A549 (cell line): ENCODE measurements around the gene USP25. TPM values are rescaled to one million over a fixed set of nuclear protein-coding genes. Genes with fewer than 3 reads are reported as not detected.

Source experiments
- ATAC-seq, 2 experiments: fragments of 200-7000 bp in 1 of 2; fragments of >200 bp in 1 of 2; cut with Nextera tagmentation in 1 of 2; cut with Tn5 transposase in 1 of 2; 3 replicates each; pipeline versions ENCODE4 v1.8.0 to v1.9.1; 2018 to 2020; ENCODE audit warnings: mild to moderate bottlenecking in 1 of 2, moderate library complexity in 1 of 2
- CTCF ChIA-PET: fragments of 300-600 bp; sonication (Branson Sonifier 250); formaldehyde crosslinking; extraction: SDS; loops from one replicate; lab custom pipeline; 2021; ENCODE audit warnings: antibody characterized with exemption, inconsistent platforms; lab: Yijun Ruan, JAX
- POLR2A ChIA-PET: fragments of 350-600 bp; formaldehyde crosslinking; extraction: SDS; loops from one replicate; lab custom pipeline; 2021; ENCODE audit warnings: antibody characterized with exemption, inconsistent platforms; lab: Yijun Ruan, JAX
- DNase-seq, 2 experiments: peaks; one replicate each; pipeline versions ENCODE4 v3.0.0 to v3.0.0-alpha.2; 2011 to 2016; ENCODE audit warnings: low read depth in 1 of 2, low spot score in 1 of 2
- FAIRE-seq: peaks from 2 replicates; lab custom pipeline; 2011; peaks lifted over from hg19 to GRCh38; lab: Jason Lieb, UNC
- H3K27ac ChIP-seq, 2 experiments: fragments of >200 bp; sonication (Bioruptor Twin); formaldehyde crosslinking; 3 replicates each; pipeline ENCODE4 v1.5.1; 2016 to 2017
- H3K4me1 ChIP-seq: fragments of >200 bp; sonication (Bioruptor Twin); formaldehyde crosslinking; 3 replicates; pipeline ENCODE4 v1.6.1; 2016
- H3K4me2 ChIP-seq: fragments of >200 bp; sonication (Bioruptor Twin); formaldehyde crosslinking; 3 replicates; pipeline ENCODE4 v1.6.1; 2016
- H3K4me3 ChIP-seq: fragments of >200 bp; sonication (Bioruptor Twin); formaldehyde crosslinking; 3 replicates; pipeline ENCODE4 v1.5.1; 2016
- H3K9me3 ChIP-seq: fragments of >200 bp; sonication (Bioruptor Twin); formaldehyde crosslinking; 3 replicates; pipeline ENCODE4 v1.6.1; 2016
- BHLHE40 ChIP-seq: IDR thresholded peaks from 2 replicates; pipeline ENCODE4 v1.6.1; 2012; ENCODE audit warnings: low read depth, low read length, inconsistent platforms
- CBX2 ChIP-seq: fragments of 200-600 bp; sonication (generic); IDR thresholded peaks from 2 replicates; pipeline ENCODE4 v1.6.1; 2016; ENCODE audit warnings: low read depth, mild to moderate bottlenecking, borderline replicate concordance
- CBX8 ChIP-seq: fragments of 200-600 bp; sonication (generic); IDR thresholded peaks from 2 replicates; pipeline ENCODE4 v1.6.1; 2016
- CEBPB ChIP-seq, 2 experiments: fragments of >200 bp in 1 of 2; sonication (Bioruptor Twin) in 1 of 2; formaldehyde crosslinking in 1 of 2; IDR thresholded peaks; 2 replicates each; pipeline ENCODE4 v1.6.1; 2012 to 2016
- CHD2 ChIP-seq: fragments of 150-350 bp; IDR thresholded peaks from 2 replicates; pipeline ENCODE4 v1.6.1; 2014; ENCODE audit warnings: low read length; ENCODE audit not compliant: partially characterized antibody
- EHF ChIP-seq: fragments of 250-450 bp; sonication (Bioruptor Pico); IDR thresholded peaks from 2 replicates; pipeline ENCODE4 v1.5.0; 2020; ENCODE audit warnings: mild to moderate bottlenecking
- ESRRA ChIP-seq: fragments of 150-350 bp; IDR thresholded peaks from 2 replicates; pipeline ENCODE4 v1.6.1; 2014; ENCODE audit warnings: mild to moderate bottlenecking, low read length, borderline replicate concordance
- HDAC2 ChIP-seq: fragments of 200-600 bp; sonication (generic); IDR thresholded peaks from 2 replicates; pipeline ENCODE4 v1.6.1; 2016
- HEYL ChIP-seq: fragments of 250-450 bp; sonication (Bioruptor Pico); IDR thresholded peaks from 2 replicates; pipeline ENCODE4 v1.8.0; 2021; ENCODE audit warnings: mild to moderate bottlenecking, moderate library complexity
- HOXA7 ChIP-seq: fragments of 250-450 bp; sonication (Bioruptor Pico); IDR thresholded peaks from 2 replicates; pipeline ENCODE4 v1.5.0; 2020; ENCODE audit warnings: mild to moderate bottlenecking, moderate library complexity
- HOXB13 ChIP-seq: fragments of 250-450 bp; sonication (Bioruptor Pico); IDR thresholded peaks from 2 replicates; pipeline ENCODE4 v1.5.0; 2020; ENCODE audit warnings: low read depth, mild to moderate bottlenecking, moderate library complexity
- HOXB5 ChIP-seq: fragments of 250-450 bp; sonication (Bioruptor Pico); IDR thresholded peaks from 2 replicates; pipeline ENCODE4 v1.5.0; 2020; ENCODE audit warnings: mild to moderate bottlenecking, moderate library complexity
- JUN ChIP-seq, 2 experiments: fragments of >200 bp; sonication (Bioruptor Twin); formaldehyde crosslinking; IDR thresholded peaks; 2 replicates in 1 of 2; 3 replicates in 1 of 2; pipeline ENCODE4 v1.6.1; 2016 to 2017
- KDM5A ChIP-seq: fragments of 200-600 bp; sonication (generic); IDR thresholded peaks from 2 replicates; pipeline ENCODE4 v1.6.1; 2016; ENCODE audit warnings: antibody characterized with exemption, mild to moderate bottlenecking
- MYC ChIP-seq: IDR thresholded peaks from 2 replicates; pipeline ENCODE4 v1.6.1; 2012; ENCODE audit warnings: mild to moderate bottlenecking, inconsistent platforms, low read length, improper control_type of control experiment, borderline replicate concordance
- NFE2L2 ChIP-seq: fragments of 150-350 bp; conservative IDR thresholded peaks from 2 replicates; pipeline ENCODE4 v1.6.1; 2014; ENCODE audit warnings: low read length
- NPAS2 ChIP-seq: fragments of 250-450 bp; sonication (Bioruptor Pico); IDR thresholded peaks from 2 replicates; pipeline ENCODE4 v1.8.0; 2022; ENCODE audit warnings: mild to moderate bottlenecking, moderate library complexity, borderline replicate concordance
- NR3C1 ChIP-seq: fragments of >200 bp; sonication (Bioruptor Twin); formaldehyde crosslinking; IDR thresholded peaks from 3 replicates; pipeline ENCODE4 v1.6.1; 2017
- POLR2A ChIP-seq: IDR thresholded peaks from 2 replicates; pipeline ENCODE4 v1.6.1; 2012; ENCODE audit warnings: mild to moderate bottlenecking, low read length
- RAD21 ChIP-seq, 2 experiments: fragments of >200 bp in 1 of 2; sonication (Bioruptor Twin) in 1 of 2; formaldehyde crosslinking in 1 of 2; IDR thresholded peaks in 1 of 2; conservative IDR thresholded peaks in 1 of 2; 2 replicates in 1 of 2; 3 replicates in 1 of 2; pipeline ENCODE4 v1.6.1; 2012 to 2018; ENCODE audit warnings: inconsistent platforms in 1 of 2
- RFX5 ChIP-seq: fragments of 450-650 bp; IDR thresholded peaks from 2 replicates; pipeline ENCODE4 v1.7.1; 2014; ENCODE audit warnings: antibody characterized with exemption, mild to moderate bottlenecking, moderate library complexity
- SMC3 ChIP-seq: fragments of >200 bp; sonication (Bioruptor Twin); formaldehyde crosslinking; IDR thresholded peaks from 3 replicates; pipeline ENCODE4 v1.6.1; 2018; ENCODE audit warnings: inconsistent platforms
- ZNF302 ChIP-seq: fragments of 250-450 bp; sonication (Bioruptor Pico); IDR thresholded peaks from 2 replicates; pipeline ENCODE4 v1.9.0; 2021; ENCODE audit warnings: inconsistent platforms, mild to moderate bottlenecking, moderate library complexity
- ZSCAN20 ChIP-seq: fragments of 250-450 bp; sonication (Bioruptor Pico); IDR thresholded peaks from 2 replicates; pipeline ENCODE4 v1.8.0; 2022; ENCODE audit warnings: mild to moderate bottlenecking, moderate library complexity
- WGBS: methylation state at CpG from one replicate; pipeline ENCODE4 v1.1.6; 2017; ENCODE audit errors: missing lambda C conversion rate; 5-methylcytosine and 5-hydroxymethylcytosine counted together
- polyA plus RNA-seq, 4 experiments: library from polyadenylated mRNA; depleted of rRNA in 3 of 4; stranded (reverse); fragments of >200 nt; fragmentation: RNase III in 1 of 4; extraction: RNeasy Plus Mini Kit Qiagen cat#74134 plus additional on column Dnase treatment in 1 of 4; gene quantifications; 2 replicates in 3 of 4; 3 replicates in 1 of 4; pipeline ENCODE4 v1.2.3, GENCODE V29; 2011 to 2017
- TF ChIP-seq, protein P1 (sequence below): IDR thresholded peaks from 2 replicates; pipeline ENCODE4 v1.6.1; 2012; ENCODE audit warnings: low read depth, borderline replicate concordance
- TF ChIP-seq, protein P2 (sequence below): fragments of 250-450 bp; sonication (Bioruptor Pico); IDR thresholded peaks from 2 replicates; pipeline ENCODE4 v1.5.0; 2020; ENCODE audit warnings: low read depth, mild to moderate bottlenecking, moderate library complexity
- TF ChIP-seq, protein P3 (sequence below): fragments of 450-650 bp; IDR thresholded peaks from 2 replicates; pipeline ENCODE4 v1.6.1; 2014; ENCODE audit warnings: antibody characterized with exemption
- TF ChIP-seq, protein P4 (sequence below): fragments of 250-450 bp; sonication (Bioruptor Pico); IDR thresholded peaks from 2 replicates; pipeline ENCODE4 v1.5.0; 2021; ENCODE audit warnings: mild to moderate bottlenecking, moderate library complexity, borderline replicate concordance
- TF ChIP-seq, protein P5 (sequence below): fragments of 200-600 bp; sonication (generic); IDR thresholded peaks from 2 replicates; pipeline ENCODE4 v1.6.1; 2016; ENCODE audit warnings: antibody characterized with exemption, mild to moderate bottlenecking, moderate library complexity

Gene USP25
- polyA plus RNA-seq, 2 of the 4 experiments (the other 2 are of a cell fraction) = 15.3 to 33.5 TPM

DNA sequence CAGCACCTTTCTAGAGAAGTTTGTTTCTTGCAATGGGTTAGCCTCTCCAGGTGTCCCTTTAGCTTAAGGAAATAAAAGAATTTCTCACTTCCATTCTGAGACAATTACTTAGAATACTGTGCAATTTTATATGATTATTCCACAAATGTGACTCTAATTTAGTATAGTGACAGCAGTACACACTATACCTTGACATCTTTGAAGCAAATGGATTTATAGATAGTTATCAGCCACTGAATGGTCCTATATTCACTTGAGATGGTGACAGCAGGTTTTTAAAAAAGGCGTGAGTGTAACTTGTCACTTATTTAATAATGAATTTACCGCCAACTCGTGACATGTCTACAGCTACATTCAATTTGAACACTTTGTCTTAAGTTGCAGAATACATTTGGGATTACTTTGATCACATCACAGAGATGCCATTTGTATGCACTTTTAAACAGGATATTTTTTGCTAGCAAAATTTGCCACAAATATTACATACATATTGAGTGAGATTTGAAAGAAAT is 71.6 kb downstream of the USP25 start:
- WGBS = 99% methylated on average over 3 of the region's 3 CpGs
- Histone ChIP-seq H3K4me2 (no peak overlapping the region), H3K27ac (no peak overlapping the region), H3K4me3 (no peak overlapping the region), H3K4me1 (peaks cover 17% of the 10 kb centered on the region), H3K9me3 (no peaks in the 10 kb centered on the region)
- ChIA-PET POLR2A (no interaction called here), CTCF (no interaction called here)
- TF ChIP-seq HOXB13 (CRISPR knock-in tag) (no peak), CHD2 (no peak), ZSCAN20 (no peak), SMC3 (no peak), HDAC2 (no peak), BHLHE40 (no peak), CEBPB (IDR thresholded peaks at IDR 0.05) (no peak), EHF (no peak), HOXB5 (no peak), HEYL (CRISPR knock-in tag) (no peak), NFE2L2 (no peak), NR3C1 (no peak), CBX8 (no peak), ESRRA (no peak), KDM5A (no peak), ZNF302 (CRISPR knock-in tag) (no peak)
- TF ChIP-seq, protein P1, sequence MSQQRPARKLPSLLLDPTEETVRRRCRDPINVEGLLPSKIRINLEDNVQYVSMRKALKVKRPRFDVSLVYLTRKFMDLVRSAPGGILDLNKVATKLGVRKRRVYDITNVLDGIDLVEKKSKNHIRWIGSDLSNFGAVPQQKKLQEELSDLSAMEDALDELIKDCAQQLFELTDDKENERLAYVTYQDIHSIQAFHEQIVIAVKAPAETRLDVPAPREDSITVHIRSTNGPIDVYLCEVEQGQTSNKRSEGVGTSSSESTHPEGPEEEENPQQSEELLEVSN = no peak
- TF ChIP-seq, protein P2, sequence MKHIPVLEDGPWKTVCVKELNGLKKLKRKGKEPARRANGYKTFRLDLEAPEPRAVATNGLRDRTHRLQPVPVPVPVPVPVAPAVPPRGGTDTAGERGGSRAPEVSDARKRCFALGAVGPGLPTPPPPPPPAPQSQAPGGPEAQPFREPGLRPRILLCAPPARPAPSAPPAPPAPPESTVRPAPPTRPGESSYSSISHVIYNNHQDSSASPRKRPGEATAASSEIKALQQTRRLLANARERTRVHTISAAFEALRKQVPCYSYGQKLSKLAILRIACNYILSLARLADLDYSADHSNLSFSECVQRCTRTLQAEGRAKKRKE (CRISPR knock-in tag) = no peak
- TF ChIP-seq, protein P3, sequence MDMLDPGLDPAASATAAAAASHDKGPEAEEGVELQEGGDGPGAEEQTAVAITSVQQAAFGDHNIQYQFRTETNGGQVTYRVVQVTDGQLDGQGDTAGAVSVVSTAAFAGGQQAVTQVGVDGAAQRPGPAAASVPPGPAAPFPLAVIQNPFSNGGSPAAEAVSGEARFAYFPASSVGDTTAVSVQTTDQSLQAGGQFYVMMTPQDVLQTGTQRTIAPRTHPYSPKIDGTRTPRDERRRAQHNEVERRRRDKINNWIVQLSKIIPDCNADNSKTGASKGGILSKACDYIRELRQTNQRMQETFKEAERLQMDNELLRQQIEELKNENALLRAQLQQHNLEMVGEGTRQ = no peak
- ATAC-seq (no peak), FAIRE-seq (no peak), DNase-seq (no peak)

DNA sequence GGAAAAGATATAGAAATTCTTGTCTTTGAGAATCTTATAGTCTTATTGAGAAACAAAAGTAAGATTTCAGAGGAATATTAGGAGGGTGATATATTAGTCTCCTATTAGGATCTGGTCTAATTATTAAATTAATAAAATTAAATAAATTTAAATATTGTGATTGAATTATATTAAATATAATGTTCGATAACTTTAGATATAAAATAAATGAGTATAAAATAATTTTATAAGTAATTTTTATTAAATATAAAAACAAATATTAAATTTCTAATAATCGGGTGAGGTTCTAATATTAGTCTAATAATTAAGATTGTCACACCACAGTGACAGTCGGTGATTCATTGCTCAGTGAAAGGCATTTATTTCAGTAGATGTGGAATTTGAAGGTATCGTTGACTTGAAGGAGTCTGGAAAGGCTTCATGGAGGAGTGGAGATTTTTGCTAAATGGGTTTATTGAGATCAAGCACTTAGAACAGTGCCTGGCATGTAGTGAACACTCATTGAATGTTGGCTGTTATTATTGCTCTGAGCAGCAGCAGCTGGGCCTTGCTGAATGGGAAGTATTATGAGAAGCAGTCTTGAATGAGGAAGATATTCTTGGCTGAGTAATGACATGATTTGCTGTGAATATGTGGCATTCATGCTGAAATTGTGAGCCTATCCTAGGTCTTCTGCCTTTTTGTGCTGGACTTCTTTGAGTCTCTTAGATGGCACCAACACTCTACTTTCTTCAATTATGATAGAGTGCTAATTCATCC is 74.6 kb downstream of the USP25 start:
- 93% methylated on average over 4 of the region's 4 CpGs for WGBS
- no peak overlapping the region for H3K4me2 ChIP-seq
- no peaks in the 10 kb centered on the region for H3K4me1 ChIP-seq
- ATAC-seq (no peak), DNase-seq (no peak), FAIRE-seq (no peak)
- no peak overlapping the region for H3K27ac ChIP-seq
- ChIA-PET POLR2A (no interaction called here), CTCF (no interaction called here)
- no peak overlapping the region for H3K4me3 ChIP-seq
- H3K9me3 ChIP-seq = no peaks in the 10 kb centered on the region
- TF ChIP-seq RFX5 (no peak), CBX2 (no peak), RAD21 (conservative IDR thresholded peaks at IDR 0.05 in 1 of 2, IDR thresholded peaks at IDR 0.05 in 1 of 2) (no peak), CHD2 (no peak), NFE2L2 (no peak), HOXA7 (CRISPR knock-in tag) (no peak), JUN (IDR thresholded peaks at IDR 0.05) (no peak), NPAS2 (CRISPR knock-in tag) (no peak), MYC (no peak), POLR2A (no peak)
- TF ChIP-seq, protein P1 = no peak
- TF ChIP-seq, protein P4, sequence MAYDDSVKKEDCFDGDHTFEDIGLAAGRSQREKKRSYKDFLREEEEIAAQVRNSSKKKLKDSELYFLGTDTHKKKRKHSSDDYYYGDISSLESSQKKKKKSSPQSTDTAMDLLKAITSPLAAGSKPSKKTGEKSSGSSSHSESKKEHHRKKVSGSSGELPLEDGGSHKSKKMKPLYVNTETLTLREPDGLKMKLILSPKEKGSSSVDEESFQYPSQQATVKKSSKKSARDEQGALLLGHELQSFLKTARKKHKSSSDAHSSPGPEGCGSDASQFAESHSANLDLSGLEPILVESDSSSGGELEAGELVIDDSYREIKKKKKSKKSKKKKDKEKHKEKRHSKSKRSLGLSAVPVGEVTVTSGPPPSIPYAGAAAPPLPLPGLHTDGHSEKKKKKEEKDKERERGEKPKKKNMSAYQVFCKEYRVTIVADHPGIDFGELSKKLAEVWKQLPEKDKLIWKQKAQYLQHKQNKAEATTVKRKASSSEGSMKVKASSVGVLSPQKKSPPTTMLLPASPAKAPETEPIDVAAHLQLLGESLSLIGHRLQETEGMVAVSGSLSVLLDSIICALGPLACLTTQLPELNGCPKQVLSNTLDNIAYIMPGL (CRISPR knock-in tag) = no peak
- TF ChIP-seq, protein P2 (CRISPR knock-in tag) = no peak
- TF ChIP-seq, protein P5, sequence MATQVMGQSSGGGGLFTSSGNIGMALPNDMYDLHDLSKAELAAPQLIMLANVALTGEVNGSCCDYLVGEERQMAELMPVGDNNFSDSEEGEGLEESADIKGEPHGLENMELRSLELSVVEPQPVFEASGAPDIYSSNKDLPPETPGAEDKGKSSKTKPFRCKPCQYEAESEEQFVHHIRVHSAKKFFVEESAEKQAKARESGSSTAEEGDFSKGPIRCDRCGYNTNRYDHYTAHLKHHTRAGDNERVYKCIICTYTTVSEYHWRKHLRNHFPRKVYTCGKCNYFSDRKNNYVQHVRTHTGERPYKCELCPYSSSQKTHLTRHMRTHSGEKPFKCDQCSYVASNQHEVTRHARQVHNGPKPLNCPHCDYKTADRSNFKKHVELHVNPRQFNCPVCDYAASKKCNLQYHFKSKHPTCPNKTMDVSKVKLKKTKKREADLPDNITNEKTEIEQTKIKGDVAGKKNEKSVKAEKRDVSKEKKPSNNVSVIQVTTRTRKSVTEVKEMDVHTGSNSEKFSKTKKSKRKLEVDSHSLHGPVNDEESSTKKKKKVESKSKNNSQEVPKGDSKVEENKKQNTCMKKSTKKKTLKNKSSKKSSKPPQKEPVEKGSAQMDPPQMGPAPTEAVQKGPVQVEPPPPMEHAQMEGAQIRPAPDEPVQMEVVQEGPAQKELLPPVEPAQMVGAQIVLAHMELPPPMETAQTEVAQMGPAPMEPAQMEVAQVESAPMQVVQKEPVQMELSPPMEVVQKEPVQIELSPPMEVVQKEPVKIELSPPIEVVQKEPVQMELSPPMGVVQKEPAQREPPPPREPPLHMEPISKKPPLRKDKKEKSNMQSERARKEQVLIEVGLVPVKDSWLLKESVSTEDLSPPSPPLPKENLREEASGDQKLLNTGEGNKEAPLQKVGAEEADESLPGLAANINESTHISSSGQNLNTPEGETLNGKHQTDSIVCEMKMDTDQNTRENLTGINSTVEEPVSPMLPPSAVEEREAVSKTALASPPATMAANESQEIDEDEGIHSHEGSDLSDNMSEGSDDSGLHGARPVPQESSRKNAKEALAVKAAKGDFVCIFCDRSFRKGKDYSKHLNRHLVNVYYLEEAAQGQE = no peak
